Endodermal cell (in vitro differentiated cells): ENCODE results near the gene DNM1. TPM values are rescaled to one million over a fixed set of nuclear protein-coding genes. Genes with fewer than 3 reads are reported as not detected.
A peak's percentile ranks its signal among the peaks of the same experiment; 100 is the strongest.

Experiments used
- DNase-seq: peaks from one replicate; pipeline ENCODE4 v3.0.0-alpha.2; 2017
- H3K27ac ChIP-seq: 2 replicates; pipeline ENCODE4 v1.5.1; 2013; ENCODE audit warnings: mild to moderate bottlenecking, low read depth, low read length, moderate library complexity
- H3K27me3 ChIP-seq: 2 replicates; pipeline ENCODE4 v1.6.1; 2013; ENCODE audit warnings: mild to moderate bottlenecking, low read length, moderate library complexity; ENCODE audit not compliant: insufficient read depth, control insufficient read depth, poor library complexity, severe bottlenecking
- H3K36me3 ChIP-seq: 2 replicates; pipeline ENCODE4 v1.7.0; 2013; ENCODE audit warnings: mild to moderate bottlenecking, low read length, moderate library complexity; ENCODE audit not compliant: control insufficient read depth, insufficient read depth
- H3K4me1 ChIP-seq: one replicate; pipeline ENCODE4 v1.7.0; 2013; ENCODE audit warnings: low read length; ENCODE audit not compliant: control insufficient read depth, insufficient read depth
- H3K4me3 ChIP-seq: 2 replicates; pipeline ENCODE4 v1.5.1; 2013; ENCODE audit warnings: mild to moderate bottlenecking, low read length, moderate library complexity
- H3K9ac ChIP-seq: 2 replicates; pipeline ENCODE4 v1.6.1; 2013; ENCODE audit warnings: mild to moderate bottlenecking, low read length, moderate library complexity; ENCODE audit not compliant: poor library complexity, severe bottlenecking; ENCODE audit errors: extremely low read depth
- H3K9me3 ChIP-seq: 2 replicates; pipeline ENCODE4 v1.6.1; 2013; ENCODE audit warnings: mild to moderate bottlenecking, low read length, moderate library complexity; ENCODE audit not compliant: control insufficient read depth
- H3K27ac Mint-ChIP-seq: 2 replicates; pipeline ENCODE4 v1.8.0; 2020; ENCODE audit warnings: mixed read lengths
- H3K27me3 Mint-ChIP-seq: 2 replicates; pipeline ENCODE4 v1.8.0; 2021; ENCODE audit warnings: mild to moderate bottlenecking, mixed read lengths; ENCODE audit not compliant: insufficient read depth
- H3K36me3 Mint-ChIP-seq: 2 replicates; pipeline ENCODE4 v1.8.0; 2020; ENCODE audit warnings: low read depth, mixed read lengths
- H3K4me1 Mint-ChIP-seq: 2 replicates; pipeline ENCODE4 v1.8.0; 2020; ENCODE audit warnings: mixed read lengths
- H3K4me3 Mint-ChIP-seq: 2 replicates; pipeline ENCODE4 v1.8.0; 2020; ENCODE audit warnings: mild to moderate bottlenecking, moderate library complexity, mixed read lengths
- H3K9me3 Mint-ChIP-seq: 2 replicates; pipeline ENCODE4 v1.8.0; 2020; ENCODE audit warnings: mild to moderate bottlenecking, mixed read lengths
- CTCF ChIP-seq: fragments of 200-600 bp; sonication (generic); conservative IDR thresholded peaks from 2 replicates; pipeline ENCODE4 v1.5.0; 2021; ENCODE audit warnings: antibody characterized with exemption, mild to moderate bottlenecking
- WGBS, 2 experiments: methylation state at CpG; one replicate each; pipeline versions ENCODE4 v1.1.5 to v1.1.7; 2013; ENCODE audit warnings: missing lambda C conversion rate in 2 of 2, mixed read lengths in 1 of 2; ENCODE audit not compliant: insufficient coverage in 1 of 2, insufficient read length in 1 of 2; 5-methylcytosine and 5-hydroxymethylcytosine counted together
- total RNA-seq, 2 donors: library from RNA; stranded (reverse); fragmentation: NEBNext Ultra II Directional in 1 of 2; extraction: Animal tissue kit (Norgen Biotek cat#: 25700) in 1 of 2; gene quantifications; 2 replicates in 1 of 2; 3 replicates in 1 of 2; pipeline ENCODE4 v1.2.1, GENCODE V29; 2021

Gene DNM1
- total RNA-seq, 2 donors from 2014 or later = 55.8 to 147 TPM

GRCh38 chr9:128163523-128164306, 39.5 kb upstream of the DNM1 start:
- H3K4me3 Mint-ChIP-seq = no peak overlapping the region

GRCh38 chr9:128164307-128164885, 38.8 kb upstream of the DNM1 start:
- DNase-seq = no peak
- Histone ChIP-seq H3K4me1 (no peaks in the 10 kb centered on the region), H3K9ac (no peak overlapping the region), H3K27ac (no peak overlapping the region), H3K4me3 (no peak overlapping the region), H3K27me3 (no peaks in the 10 kb centered on the region), H3K36me3 (peaks cover 63% of the 10 kb centered on the region), H3K9me3 (no peaks in the 10 kb centered on the region)
- H3K27me3 Mint-ChIP-seq = no peaks in the 10 kb centered on the region
- no peak for TF ChIP-seq CTCF
- H3K4me3 Mint-ChIP-seq = no peak overlapping the region
- peaks cover 6% of the 10 kb centered on the region for H3K4me1 Mint-ChIP-seq
- H3K36me3 Mint-ChIP-seq = peaks cover 54% of the 10 kb centered on the region
- H3K9me3 Mint-ChIP-seq = no peaks in the 10 kb centered on the region
- 94 to 96% methylated on average over 10 to 14 of the region's 14 CpGs for WGBS, 2 experiments
- H3K27ac Mint-ChIP-seq = no peak overlapping the region

More at GRCh38 chr9:128163523-128164306, 39.5 kb upstream of the DNM1 start:
- Mint-ChIP-seq H3K9me3 (no peaks in the 10 kb centered on the region), H3K27ac (no peak overlapping the region), H3K27me3 (no peaks in the 10 kb centered on the region), H3K4me1 (peaks cover 6% of the 10 kb centered on the region), H3K36me3 (peaks cover 47% of the 10 kb centered on the region)
- no peaks in the 10 kb centered on the region for H3K27me3 ChIP-seq
- H3K4me1 ChIP-seq = no peaks in the 10 kb centered on the region
- H3K36me3 ChIP-seq = peaks cover 56% of the 10 kb centered on the region
- H3K9ac ChIP-seq = no peak overlapping the region
- no peak for TF ChIP-seq CTCF
- no peaks in the 10 kb centered on the region for H3K9me3 ChIP-seq
- DNase-seq = peak; percentile 41
- 90 to 98% methylated on average over 6 to 10 of the region's 10 CpGs for WGBS, 2 experiments
- no peak overlapping the region for H3K4me3 ChIP-seq
- no peak overlapping the region for H3K27ac ChIP-seq

GRCh38 chr9:128166169-128166568, 37.0 kb upstream of the DNM1 start:
- H3K9me3 ChIP-seq = no peaks in the 10 kb centered on the region
- Mint-ChIP-seq H3K9me3 (no peaks in the 10 kb centered on the region), H3K27ac (no peak overlapping the region), H3K4me1 (peaks cover 2% of the 10 kb centered on the region), H3K27me3 (no peaks in the 10 kb centered on the region), H3K36me3 (peaks cover 66% of the 10 kb centered on the region), H3K4me3 (no peak overlapping the region)
- DNase-seq = no peak
- peaks cover 74% of the 10 kb centered on the region for H3K36me3 ChIP-seq
- no peak overlapping the region for H3K27ac ChIP-seq
- no peaks in the 10 kb centered on the region for H3K4me1 ChIP-seq
- H3K27me3 ChIP-seq = no peaks in the 10 kb centered on the region
- H3K9ac ChIP-seq = no peak overlapping the region
- no peak overlapping the region for H3K4me3 ChIP-seq
- 96 to 100% methylated on average over 10 to 18 of the region's 18 CpGs for WGBS, 2 experiments
- no peak for TF ChIP-seq CTCF
